Measurements from ENCODE around the gene TBX3.
"Not testable (repeated sequence)": the region's sequence is repeated elsewhere in the genome, so short reads cannot be mapped to it uniquely, and the experiment has no call there.

Gene TBX3

GRCh38 chr12:114684098-114684869 lies at the start of gene TBX3:
TSS of gene TBX3 (minus strand) at chr12:114684175. CDS start at chr12:114683200, 975 bp downstream.
- peak; percentile 91 for DNase-seq (ENCODE audit: low read depth, low spot score)

- DNase-seq (ENCODE audit: low read depth, low spot score): no peak
These were observed 48.6 kb upstream of the TBX3 start for GRCh38 chr12:114732426-114733030.

DNA sequence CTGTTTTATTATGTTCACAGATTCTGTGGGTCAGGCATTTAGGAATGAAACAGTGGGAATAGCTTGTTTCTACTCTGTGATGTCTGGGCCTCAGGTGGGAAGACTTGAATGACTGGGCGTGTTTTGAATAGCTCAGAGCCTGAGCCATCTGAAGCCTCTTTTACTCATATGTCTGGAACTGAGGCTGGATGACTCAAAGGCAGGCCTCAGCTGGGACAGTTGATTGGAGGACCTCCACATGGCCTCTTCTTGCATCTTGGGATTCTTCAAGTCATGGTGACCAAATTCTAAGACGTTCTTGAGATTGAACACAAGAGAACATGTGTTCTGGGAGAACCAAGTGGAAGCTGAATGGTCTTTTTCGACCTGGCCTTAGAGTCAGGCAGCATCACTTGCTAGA lies 45.8 kb upstream of the TBX3 start:
- DNase-seq (ENCODE audit: low read depth, low spot score): no peak

- no peak for DNase-seq (ENCODE audit: low read depth, low spot score)
These were observed 42.2 kb upstream of the TBX3 start for GRCh38 chr12:114726092-114726710.

DNA sequence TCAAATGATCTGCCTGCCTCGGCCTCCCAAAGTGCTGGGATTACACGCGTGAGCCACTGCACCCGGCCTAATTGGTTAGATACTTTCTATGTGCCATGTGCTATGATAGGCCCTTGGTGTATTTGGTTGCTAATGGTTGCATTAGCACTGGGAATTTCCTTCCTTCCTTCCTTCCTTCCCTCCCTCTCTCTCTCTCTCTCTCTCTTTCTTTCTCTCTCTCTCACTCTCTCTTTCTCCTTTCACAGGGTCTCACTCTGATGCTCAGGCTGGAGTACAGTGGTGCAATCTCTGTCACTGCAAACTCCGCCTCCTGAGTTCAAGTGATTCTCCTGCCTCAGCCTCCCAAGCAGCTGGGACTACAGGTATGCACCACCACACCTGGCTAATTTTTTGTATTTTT lies 38.2 kb upstream of the TBX3 start:
- not testable (repeated sequence) for DNase-seq (ENCODE audit: low read depth, low spot score)

- no peak for DNase-seq (ENCODE audit: low read depth, low spot score)
These were observed 37.3 kb upstream of the TBX3 start for GRCh38 chr12:114721266-114721665.

- DNase-seq (ENCODE audit: low read depth, low spot score): no peak
These were observed 29.7 kb upstream of the TBX3 start for GRCh38 chr12:114713466-114714215.

DNA sequence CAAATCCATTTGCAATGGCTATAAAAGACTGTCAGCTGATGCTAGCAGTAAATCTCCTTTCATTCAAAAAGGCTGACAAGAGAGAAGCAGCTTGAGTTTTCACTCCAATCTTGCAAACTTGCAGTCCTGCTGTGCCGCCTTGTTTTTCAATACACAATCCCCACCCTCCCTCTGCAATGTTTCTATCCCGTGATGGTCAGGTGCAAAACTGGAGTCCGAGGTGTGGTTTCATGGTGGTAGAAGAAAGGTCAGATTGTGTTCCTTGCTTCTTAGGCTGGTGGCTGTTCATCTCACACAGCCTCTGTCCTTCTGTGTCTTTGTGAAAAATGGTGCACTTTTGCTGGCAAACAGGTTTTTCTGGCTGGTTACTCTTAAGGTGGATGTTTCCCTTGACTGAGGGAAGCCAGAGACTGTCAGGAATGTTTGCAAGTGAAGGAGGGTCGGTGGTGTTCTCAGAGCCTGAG lies 27.7 kb upstream of the TBX3 start:
- no peak for DNase-seq (ENCODE audit: low read depth, low spot score)

DNA sequence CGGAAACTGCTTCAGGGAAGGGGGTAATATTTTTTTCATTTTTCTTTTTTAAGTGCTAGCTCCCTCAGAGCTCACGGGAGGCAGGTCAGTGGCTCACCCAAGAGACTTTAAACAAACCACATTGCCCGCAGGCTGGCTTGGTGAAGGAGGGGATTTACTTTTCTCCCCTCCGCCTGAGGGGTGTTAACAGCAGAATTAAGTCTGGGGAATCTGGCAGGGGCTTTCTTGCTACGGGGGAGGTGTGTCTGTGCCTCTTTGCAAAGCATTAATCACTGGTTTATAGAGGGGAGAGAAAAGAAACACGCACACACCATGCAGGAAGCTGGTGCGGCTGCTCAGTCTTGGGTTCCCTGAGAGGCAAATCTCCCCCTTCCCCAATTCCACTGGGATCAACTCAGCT lies 26.2 kb upstream of the TBX3 start:
- no peak for DNase-seq (ENCODE audit: low read depth, low spot score)

GRCh38 chr12:114709112-114709511 lies 25.1 kb upstream of the TBX3 start:
- no peak for DNase-seq (ENCODE audit: low read depth, low spot score)

DNA sequence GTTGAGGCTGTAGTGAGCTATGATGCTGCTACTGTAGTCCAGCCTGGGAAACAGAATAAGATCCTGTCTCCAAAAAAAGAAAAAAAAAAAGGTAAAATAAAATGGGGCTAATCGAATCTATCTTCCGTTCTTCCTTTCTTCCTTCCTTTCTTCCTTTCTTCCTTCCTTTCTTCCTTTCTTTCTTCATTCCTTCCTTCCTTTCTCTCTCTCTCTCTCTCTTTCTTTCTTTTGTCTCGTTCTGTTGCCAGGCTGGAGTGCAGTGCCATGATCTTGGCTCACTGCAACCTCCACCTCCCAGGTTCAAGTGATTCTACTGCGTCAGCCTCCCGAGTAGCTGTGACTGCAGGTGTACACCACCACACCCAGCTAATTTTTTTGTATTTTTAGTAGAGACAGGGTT lies 24.6 kb upstream of the TBX3 start:
- not testable (repeated sequence) for DNase-seq (ENCODE audit: low read depth, low spot score)

DNA sequence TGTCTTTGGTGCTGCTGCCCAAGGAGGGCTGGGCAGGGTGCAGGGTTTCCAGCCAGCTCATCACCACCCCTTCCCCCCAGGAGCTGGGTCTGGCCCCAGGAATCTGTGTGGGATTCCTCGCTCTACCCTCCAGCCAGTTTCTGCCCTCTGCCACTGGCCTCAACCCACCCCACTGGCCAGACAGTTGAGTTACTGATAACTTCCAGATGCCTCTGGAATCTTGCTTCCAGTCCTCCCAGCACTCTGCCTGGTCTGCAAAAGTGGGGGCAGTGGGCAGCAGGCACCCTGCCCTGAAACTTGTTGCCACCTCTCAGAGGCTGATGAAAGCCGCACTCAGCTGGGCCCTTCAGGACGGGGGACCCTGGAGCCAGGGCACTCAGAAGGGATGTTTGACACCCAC lies 20.1 kb upstream of the TBX3 start:
- no peak for DNase-seq (ENCODE audit: low read depth, low spot score)

GRCh38 chr12:114703060-114703493 lies 19.1 kb upstream of the TBX3 start:
- no peak for DNase-seq (ENCODE audit: low read depth, low spot score)

DNA sequence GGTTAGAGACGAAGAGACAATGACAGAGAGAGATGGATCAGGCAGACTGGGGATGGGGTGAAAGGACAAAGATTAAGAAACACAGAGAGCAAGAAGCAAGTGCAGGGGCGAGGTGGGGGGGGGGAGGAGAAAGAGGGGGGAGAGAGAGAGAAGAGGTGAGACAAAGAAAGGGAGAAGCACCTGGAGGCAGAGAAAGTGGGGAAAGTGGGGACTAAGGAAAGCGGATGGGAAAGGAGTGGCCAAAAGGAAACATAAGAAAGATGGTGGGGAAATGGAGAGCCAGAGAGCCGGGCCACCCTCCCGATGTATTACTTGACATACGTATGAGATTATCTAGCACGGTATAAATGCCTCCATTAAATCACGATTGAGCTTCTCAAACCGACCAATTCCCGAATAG lies 18.5 kb upstream of the TBX3 start:
- DNase-seq (ENCODE audit: low read depth, low spot score): no peak

DNA sequence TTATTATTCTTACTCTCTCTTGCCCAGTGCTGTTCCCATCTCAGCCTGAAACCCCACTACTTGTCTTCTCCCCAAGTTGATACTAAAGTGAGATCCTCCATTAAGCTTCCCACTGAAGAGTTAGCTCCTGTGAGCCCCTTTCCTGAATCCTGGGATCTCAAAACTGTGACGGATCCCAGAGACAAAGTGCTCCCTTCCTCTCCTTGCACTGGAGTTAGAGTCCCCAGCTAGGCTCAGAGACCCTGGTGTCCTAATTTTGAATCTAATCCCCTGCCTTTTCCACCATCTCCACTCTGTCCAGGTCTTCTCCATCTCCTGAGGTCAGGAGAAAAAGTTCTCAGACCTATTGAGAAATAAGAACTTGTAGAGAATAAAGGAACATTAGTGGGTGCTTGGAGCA lies 17.6 kb upstream of the TBX3 start:
- DNase-seq (ENCODE audit: low read depth, low spot score): no peak

- DNase-seq (ENCODE audit: low read depth, low spot score): no peak
These were observed 17.1 kb upstream of the TBX3 start for GRCh38 chr12:114701104-114701414.

- no peak for DNase-seq (ENCODE audit: low read depth, low spot score)
These were observed 16.6 kb upstream of the TBX3 start for GRCh38 chr12:114700392-114701103.

DNA sequence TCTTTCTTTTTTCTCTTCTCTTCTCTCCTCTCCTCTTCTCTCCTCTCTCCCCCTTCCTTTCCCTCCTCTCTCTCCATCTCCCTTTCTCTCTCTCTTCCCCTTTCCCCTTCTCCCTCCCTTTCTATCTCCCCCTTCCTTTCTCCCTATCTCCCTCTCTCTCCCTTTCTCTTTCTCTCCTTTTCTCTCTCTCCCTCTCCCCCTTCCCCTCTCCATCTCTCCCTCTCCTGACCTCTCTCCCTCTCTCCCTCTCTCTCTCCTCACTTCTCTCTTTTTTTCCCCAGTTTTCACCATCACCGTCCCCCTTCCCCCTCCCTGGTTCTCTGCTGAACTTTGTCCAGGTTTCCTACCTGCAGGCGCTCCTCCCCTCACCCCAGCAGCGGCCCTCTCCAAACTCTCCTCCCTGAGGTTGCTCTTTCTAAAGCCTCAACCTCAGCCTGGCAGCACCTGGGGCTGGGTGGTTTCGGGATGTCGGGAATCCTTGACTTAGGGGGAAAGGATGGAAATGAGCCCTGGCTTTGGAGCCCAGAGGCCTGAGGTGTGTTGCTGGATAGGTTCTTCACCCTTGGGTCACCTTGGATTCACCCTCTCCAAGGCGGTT lies 14.7 kb upstream of the TBX3 start:
- no peak for DNase-seq (ENCODE audit: low read depth, low spot score)

GRCh38 chr12:114697741-114698565 lies 14.0 kb upstream of the TBX3 start:
- DNase-seq (ENCODE audit: low read depth, low spot score): no peak

- no peak for DNase-seq (ENCODE audit: low read depth, low spot score)
These were observed 13.3 kb upstream of the TBX3 start for GRCh38 chr12:114697243-114697716.
